ENCODE data around the gene RBM3.

Gene RBM3

GRCh38 chrX:48626401-48627298, 52.4 kb downstream of the RBM3 start:
- DNase-seq: no peak

All from stimulated activated CD4-positive, alpha-beta T cell treated with anti-CD3 and anti-CD28 coated beads, Interleukin-2, amount 100 ng/mL, for 48 hours (primary cell).